ENCODE data around the gene PLXNA2.

DNA sequence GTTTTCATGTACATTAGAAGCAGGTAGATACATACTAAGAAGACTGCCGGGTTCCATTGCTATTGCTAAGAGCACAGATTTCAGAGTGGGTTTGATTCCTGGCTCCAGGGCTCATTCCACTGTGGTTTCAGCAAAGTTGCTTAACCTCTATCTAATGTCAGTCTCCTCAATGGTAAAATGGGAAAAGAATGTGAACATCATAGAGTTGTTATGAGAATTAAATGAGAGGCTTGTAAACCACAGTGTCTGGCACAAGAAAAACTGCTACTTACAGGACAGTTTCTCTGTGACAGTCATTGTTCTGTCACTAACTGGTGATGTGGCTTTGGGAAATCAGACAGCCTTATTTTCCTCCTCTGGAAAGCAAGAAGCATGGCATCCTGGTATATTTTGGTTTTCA is 10.7 kb upstream of the PLXNA2 start:
- TF ChIP-seq, protein P1, sequence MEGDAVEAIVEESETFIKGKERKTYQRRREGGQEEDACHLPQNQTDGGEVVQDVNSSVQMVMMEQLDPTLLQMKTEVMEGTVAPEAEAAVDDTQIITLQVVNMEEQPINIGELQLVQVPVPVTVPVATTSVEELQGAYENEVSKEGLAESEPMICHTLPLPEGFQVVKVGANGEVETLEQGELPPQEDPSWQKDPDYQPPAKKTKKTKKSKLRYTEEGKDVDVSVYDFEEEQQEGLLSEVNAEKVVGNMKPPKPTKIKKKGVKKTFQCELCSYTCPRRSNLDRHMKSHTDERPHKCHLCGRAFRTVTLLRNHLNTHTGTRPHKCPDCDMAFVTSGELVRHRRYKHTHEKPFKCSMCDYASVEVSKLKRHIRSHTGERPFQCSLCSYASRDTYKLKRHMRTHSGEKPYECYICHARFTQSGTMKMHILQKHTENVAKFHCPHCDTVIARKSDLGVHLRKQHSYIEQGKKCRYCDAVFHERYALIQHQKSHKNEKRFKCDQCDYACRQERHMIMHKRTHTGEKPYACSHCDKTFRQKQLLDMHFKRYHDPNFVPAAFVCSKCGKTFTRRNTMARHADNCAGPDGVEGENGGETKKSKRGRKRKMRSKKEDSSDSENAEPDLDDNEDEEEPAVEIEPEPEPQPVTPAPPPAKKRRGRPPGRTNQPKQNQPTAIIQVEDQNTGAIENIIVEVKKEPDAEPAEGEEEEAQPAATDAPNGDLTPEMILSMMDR (IDR thresholded peaks at IDR 0.05) = no peak
- no peak for TF ChIP-seq EZH2 (IDR thresholded peaks at IDR 0.05; ENCODE audit: borderline replicate concordance, insufficient read depth, low read depth, low read length, poor library complexity, severe bottlenecking)
